ENCODE data around the gene TNFSF10. TPM values are rescaled to one million over a fixed set of nuclear protein-coding genes. Genes with fewer than 3 reads are reported as not detected.
A peak's percentile ranks its signal among the peaks of the same experiment; 100 is the strongest.

TNFSF10 gene
- total and polyA plus RNA-seq, 2 of the 4 experiments (the other 2 are of a cell fraction), result 0.63 to 1.3 TPM

GRCh38 chr3:172536993-172537419, 13.8 kb upstream of the TNFSF10 start:
- H3K9me3 ChIP-seq (ENCODE audit: control insufficient read depth, insufficient read depth, low read length), result no peaks in the 10 kb centered on the region
- 38% methylated on average over 3 of the region's 5 CpGs; no CpG with 5 or more reads in 1 of the 2 experiments for WGBS, 2 experiments (ENCODE audit: extremely low coverage in 2 of 2, insufficient read length in 1 of 2)
- BruUV-seq (replicated peaks), result no TSS peak
- H4K91ac ChIP-seq (ENCODE audit: insufficient read depth, low read depth, low read length), result no peak overlapping the region
- dilution Hi-C loops (cut with HindIII; ENCODE audit: low sequenced_read_pairs, unreplicated experiment), result no loop called here
- H2BK5ac ChIP-seq (ENCODE audit: low read depth, low read length, poor library complexity, severe bottlenecking), result no peak overlapping the region
- no peak overlapping the region for H2BK20ac ChIP-seq (ENCODE audit: low read depth, low read length)
- ATAC-seq (ENCODE audit: low read depth) (peak; percentile 40), DNase-seq (no peak)
- H2AFZ ChIP-seq (replicated peaks; ENCODE audit: low read length, poor library complexity), result peak overlapping the region; percentile 53
- H3K9me1 ChIP-seq (ENCODE audit: insufficient read depth, low read length), result no peaks in the 10 kb centered on the region
- no peaks in the 10 kb centered on the region for H3K36me3 ChIP-seq (ENCODE audit: control insufficient read depth, insufficient read depth, low read length)
- H2AK9ac ChIP-seq (replicated peaks; ENCODE audit: low read depth, low read length, poor library complexity), result no peak overlapping the region
- H3K14ac ChIP-seq (replicated peaks; ENCODE audit: low read depth, low read length), result no peak overlapping the region
- no peak overlapping the region for H3K4me3 ChIP-seq (ENCODE audit: insufficient read depth, low read depth, low read length)
- CTCF ChIA-PET, result no interaction called here
- H3K18ac ChIP-seq (ENCODE audit: low read depth, low read length), result peak overlapping the region; percentile 87
- peaks cover 5% of the 10 kb centered on the region for H3K4me1 ChIP-seq (ENCODE audit: control insufficient read depth, insufficient read depth, low read length)
- H2BK15ac ChIP-seq (ENCODE audit: low read depth, low read length), result 0 out of 3 replicates have a peak overlapping the region, but pooled peaks have one; percentile 33
- H4K5ac ChIP-seq (ENCODE audit: low read depth, low read length), result peak overlapping the region; percentile 86; the same call in 1 of the 2 replicates
- TF ChIP-seq, protein P1, sequence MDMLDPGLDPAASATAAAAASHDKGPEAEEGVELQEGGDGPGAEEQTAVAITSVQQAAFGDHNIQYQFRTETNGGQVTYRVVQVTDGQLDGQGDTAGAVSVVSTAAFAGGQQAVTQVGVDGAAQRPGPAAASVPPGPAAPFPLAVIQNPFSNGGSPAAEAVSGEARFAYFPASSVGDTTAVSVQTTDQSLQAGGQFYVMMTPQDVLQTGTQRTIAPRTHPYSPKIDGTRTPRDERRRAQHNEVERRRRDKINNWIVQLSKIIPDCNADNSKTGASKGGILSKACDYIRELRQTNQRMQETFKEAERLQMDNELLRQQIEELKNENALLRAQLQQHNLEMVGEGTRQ (IDR thresholded peaks at IDR 0.05; ENCODE audit: low read depth, low read length), result no peak
- TF ChIP-seq CHD1 (IDR thresholded peaks at IDR 0.05; ENCODE audit: low read depth, low read length) (no peak), RAD21 (IDR thresholded peaks at IDR 0.05; ENCODE audit: low read length) (no peak), MXI1 (IDR thresholded peaks at IDR 0.05; ENCODE audit: borderline replicate concordance, low read depth, low read length) (no peak), NFE2L2 (IDR thresholded peaks at IDR 0.05; ENCODE audit: low read depth, low read length) (no peak), RCOR1 (IDR thresholded peaks at IDR 0.05; ENCODE audit: insufficient replicate concordance, low read length) (no peak), FOS (IDR thresholded peaks at IDR 0.05; ENCODE audit: low read depth, low read length) (no peak), MAFK (IDR thresholded peaks at IDR 0.05; ENCODE audit: low read depth, low read length) (no peak), CEBPB (IDR thresholded peaks at IDR 0.05; ENCODE audit: low read depth, low read length) (no peak), RFX5 (IDR thresholded peaks at IDR 0.05; ENCODE audit: low read depth, low read length) (no peak), BHLHE40 (IDR thresholded peaks at IDR 0.05; ENCODE audit: low read depth, low read length) (no peak), SMC3 (IDR thresholded peaks at IDR 0.05; ENCODE audit: low read depth, low read length) (no peak)
- TF ChIP-seq, protein P2, sequence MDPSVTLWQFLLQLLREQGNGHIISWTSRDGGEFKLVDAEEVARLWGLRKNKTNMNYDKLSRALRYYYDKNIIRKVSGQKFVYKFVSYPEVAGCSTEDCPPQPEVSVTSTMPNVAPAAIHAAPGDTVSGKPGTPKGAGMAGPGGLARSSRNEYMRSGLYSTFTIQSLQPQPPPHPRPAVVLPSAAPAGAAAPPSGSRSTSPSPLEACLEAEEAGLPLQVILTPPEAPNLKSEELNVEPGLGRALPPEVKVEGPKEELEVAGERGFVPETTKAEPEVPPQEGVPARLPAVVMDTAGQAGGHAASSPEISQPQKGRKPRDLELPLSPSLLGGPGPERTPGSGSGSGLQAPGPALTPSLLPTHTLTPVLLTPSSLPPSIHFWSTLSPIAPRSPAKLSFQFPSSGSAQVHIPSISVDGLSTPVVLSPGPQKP (IDR thresholded peaks at IDR 0.05; ENCODE audit: borderline replicate concordance, low read depth, low read length), result no peak
- TF ChIP-seq, protein P3, sequence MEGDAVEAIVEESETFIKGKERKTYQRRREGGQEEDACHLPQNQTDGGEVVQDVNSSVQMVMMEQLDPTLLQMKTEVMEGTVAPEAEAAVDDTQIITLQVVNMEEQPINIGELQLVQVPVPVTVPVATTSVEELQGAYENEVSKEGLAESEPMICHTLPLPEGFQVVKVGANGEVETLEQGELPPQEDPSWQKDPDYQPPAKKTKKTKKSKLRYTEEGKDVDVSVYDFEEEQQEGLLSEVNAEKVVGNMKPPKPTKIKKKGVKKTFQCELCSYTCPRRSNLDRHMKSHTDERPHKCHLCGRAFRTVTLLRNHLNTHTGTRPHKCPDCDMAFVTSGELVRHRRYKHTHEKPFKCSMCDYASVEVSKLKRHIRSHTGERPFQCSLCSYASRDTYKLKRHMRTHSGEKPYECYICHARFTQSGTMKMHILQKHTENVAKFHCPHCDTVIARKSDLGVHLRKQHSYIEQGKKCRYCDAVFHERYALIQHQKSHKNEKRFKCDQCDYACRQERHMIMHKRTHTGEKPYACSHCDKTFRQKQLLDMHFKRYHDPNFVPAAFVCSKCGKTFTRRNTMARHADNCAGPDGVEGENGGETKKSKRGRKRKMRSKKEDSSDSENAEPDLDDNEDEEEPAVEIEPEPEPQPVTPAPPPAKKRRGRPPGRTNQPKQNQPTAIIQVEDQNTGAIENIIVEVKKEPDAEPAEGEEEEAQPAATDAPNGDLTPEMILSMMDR (conservative IDR thresholded peaks at IDR 0.05; ENCODE audit: low read depth, low read length), result no peak
- POLR2A ChIA-PET (ENCODE audit: unreplicated experiment), result no interaction called here
- H2AK5ac ChIP-seq (ENCODE audit: low read depth, low read length), result peak overlapping the region; percentile 14; the same call in 1 of the 2 replicates
- H3K79me1 ChIP-seq (ENCODE audit: low read depth in 1 of 2, low read length in 2 of 2), result no peaks in the 10 kb centered on the region
- intact Hi-C loops (cut with micrococcal nuclease), result no loop called here
- H3K4me2 ChIP-seq (ENCODE audit: low read depth, low read length), result no peak overlapping the region
- H4K20me1 ChIP-seq (ENCODE audit: insufficient read depth, low read length), result no peaks in the 10 kb centered on the region
- peak overlapping the region in 1 of 2 experiments; percentile 60; a peak in 2 of 4 replicates for H4K8ac ChIP-seq (ENCODE audit: low read depth in 2 of 2, low read length in 2 of 2)
- no peak overlapping the region for H3K9ac ChIP-seq (ENCODE audit: low read depth, low read length)
- H3K56ac ChIP-seq (ENCODE audit: extremely low read depth, insufficient read depth, low read length), result no peak overlapping the region
- H3K27ac ChIP-seq (ENCODE audit: insufficient read depth, low read length), result no peak overlapping the region
- H3K4ac ChIP-seq (ENCODE audit: low read depth, low read length), result 0 out of 2 replicates have a peak overlapping the region, but pooled peaks have one; percentile 19
- no peak overlapping the region for H3K23ac ChIP-seq (ENCODE audit: low read depth, low read length)
- in situ Hi-C loops (cut with MboI; ENCODE audit: low sequenced_read_pairs), result no loop called here
- no peak overlapping the region for H2BK120ac ChIP-seq (ENCODE audit: low read depth, low read length)
- H3K27me3 ChIP-seq (ENCODE audit: control insufficient read depth, insufficient read depth, low read length), result no peaks in the 10 kb centered on the region
